GM10266 (cell line): ENCODE data around the gene IDH3G.

ENCODE experiments used
- DNase-seq: peaks from one replicate; pipeline ENCODE4 v3.0.0; 2012; ENCODE audit errors: extremely low spot score
- TF ChIP-seq, protein P1 (sequence below): IDR thresholded peaks from 2 replicates; pipeline ENCODE4 v1.5.1; 2012; ENCODE audit warnings: mild to moderate bottlenecking, low read depth; ENCODE audit not compliant: control insufficient read depth, insufficient read depth; ENCODE audit errors: missing control alignments

IDH3G gene

GRCh38 chrX:153797415-153798015 lies 3.3 kb upstream of the IDH3G start:
- DNase-seq = no peak
- TF ChIP-seq, protein P1, sequence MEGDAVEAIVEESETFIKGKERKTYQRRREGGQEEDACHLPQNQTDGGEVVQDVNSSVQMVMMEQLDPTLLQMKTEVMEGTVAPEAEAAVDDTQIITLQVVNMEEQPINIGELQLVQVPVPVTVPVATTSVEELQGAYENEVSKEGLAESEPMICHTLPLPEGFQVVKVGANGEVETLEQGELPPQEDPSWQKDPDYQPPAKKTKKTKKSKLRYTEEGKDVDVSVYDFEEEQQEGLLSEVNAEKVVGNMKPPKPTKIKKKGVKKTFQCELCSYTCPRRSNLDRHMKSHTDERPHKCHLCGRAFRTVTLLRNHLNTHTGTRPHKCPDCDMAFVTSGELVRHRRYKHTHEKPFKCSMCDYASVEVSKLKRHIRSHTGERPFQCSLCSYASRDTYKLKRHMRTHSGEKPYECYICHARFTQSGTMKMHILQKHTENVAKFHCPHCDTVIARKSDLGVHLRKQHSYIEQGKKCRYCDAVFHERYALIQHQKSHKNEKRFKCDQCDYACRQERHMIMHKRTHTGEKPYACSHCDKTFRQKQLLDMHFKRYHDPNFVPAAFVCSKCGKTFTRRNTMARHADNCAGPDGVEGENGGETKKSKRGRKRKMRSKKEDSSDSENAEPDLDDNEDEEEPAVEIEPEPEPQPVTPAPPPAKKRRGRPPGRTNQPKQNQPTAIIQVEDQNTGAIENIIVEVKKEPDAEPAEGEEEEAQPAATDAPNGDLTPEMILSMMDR = no peak

DNA sequence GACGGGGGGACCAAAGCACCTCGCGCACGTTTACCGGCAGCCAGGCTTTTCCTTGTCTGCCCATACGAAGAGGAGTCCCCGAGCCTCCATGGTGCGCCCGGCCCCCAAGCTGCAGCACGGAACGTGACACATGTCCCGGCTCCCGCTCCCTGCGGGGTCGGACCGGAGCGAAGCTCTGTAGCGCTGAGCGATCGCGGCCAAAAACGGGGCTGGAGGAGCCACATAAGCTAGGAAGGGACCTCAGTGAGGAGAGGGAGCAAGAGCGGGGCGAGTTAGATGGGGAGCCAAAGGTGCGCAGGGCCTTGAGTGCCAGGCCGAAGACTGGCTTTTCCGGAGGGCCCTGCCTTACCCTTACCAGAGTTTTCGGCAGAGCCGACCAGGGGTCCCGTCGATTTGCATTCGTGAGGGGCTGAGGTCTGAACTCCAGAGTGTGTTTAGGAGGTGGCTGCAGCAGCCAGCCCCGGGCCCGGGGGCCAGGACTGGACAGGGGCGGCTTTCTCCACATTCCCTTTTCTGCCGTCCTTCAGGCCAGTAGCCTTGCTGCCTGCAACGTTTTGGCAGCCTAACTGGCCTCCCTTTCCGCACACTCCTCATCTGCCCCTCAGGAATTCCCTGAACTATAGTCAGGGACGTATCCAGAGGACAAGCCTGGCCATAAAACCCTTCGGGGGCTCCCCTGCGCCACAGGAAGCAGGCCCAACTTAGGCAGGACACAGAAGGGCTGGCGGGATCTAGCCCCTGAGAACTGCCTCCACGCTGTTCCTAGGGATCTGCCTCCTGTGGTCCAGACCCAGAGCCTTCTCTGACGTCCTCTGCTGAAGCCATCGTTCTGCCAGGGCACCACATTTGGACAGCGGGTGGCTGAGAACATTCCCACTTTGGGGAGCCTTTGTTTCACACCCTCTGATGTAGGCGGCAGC lies 982 bp upstream of the IDH3G start:
- DNase-seq = no peak
- TF ChIP-seq, protein P1 = no peak

DNA sequence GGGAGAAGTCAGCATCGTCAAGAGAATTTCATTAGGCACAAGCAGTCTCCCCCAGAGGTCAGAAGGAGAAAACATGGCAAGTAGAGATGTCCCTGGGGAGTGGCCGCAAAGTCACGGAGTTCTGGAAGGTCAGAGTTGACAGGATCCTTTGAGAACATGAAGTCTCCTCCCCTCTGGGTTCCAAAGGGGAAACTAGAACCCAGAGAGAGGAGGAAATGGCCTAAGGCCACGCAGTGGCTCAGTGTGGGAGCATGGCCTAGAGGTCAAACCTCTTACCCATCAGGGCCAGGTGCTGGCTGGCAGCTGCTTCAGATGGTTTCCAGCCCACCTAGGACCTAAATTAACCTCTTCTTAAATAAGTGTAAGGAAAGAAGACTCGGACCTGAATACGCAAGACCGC lies 884 bp downstream of the IDH3G start:
- TF ChIP-seq, protein P1 = no peak

GRCh38 chrX:153792368-153792767 lies 1.8 kb downstream of the IDH3G start:
- no peak for DNase-seq
- TF ChIP-seq, protein P1 = no peak

More for the DNA sequence above, 884 bp downstream of the IDH3G start:
- DNase-seq = no peak

- TF ChIP-seq, protein P1 = no peak
Observed at GRCh38 chrX:153791104-153791852, 2.9 kb downstream of the IDH3G start.

GRCh38 chrX:153789654-153790053 lies 4.5 kb downstream of the IDH3G start:
- TF ChIP-seq, protein P1 = no peak
- no peak for DNase-seq

More at GRCh38 chrX:153791104-153791852, 2.9 kb downstream of the IDH3G start:
- no peak for DNase-seq
